Colonic mucosa (tissue), 4 donors: Measurements from ENCODE around the gene PNP. TPM values are rescaled to one million over a fixed set of nuclear protein-coding genes. Genes with fewer than 3 reads are reported as not detected.

Source experiments
- DNase-seq: peaks from one replicate; pipeline ENCODE4 v3.0.0-alpha.2; 2020
- H3K27ac ChIP-seq: fragments of 200-600 bp; one replicate; pipeline ENCODE4 v1.8.0; 2021
- H3K27me3 ChIP-seq: fragments of 200-600 bp; one replicate; pipeline ENCODE4 v1.8.0; 2021
- H3K36me3 ChIP-seq: fragments of 200-600 bp; one replicate; pipeline ENCODE4 v1.8.0; 2021
- H3K4me1 ChIP-seq: fragments of 200-600 bp; one replicate; pipeline ENCODE4 v1.8.0; 2021; ENCODE audit warnings: mild to moderate bottlenecking
- H3K4me3 ChIP-seq: fragments of 200-600 bp; one replicate; pipeline ENCODE4 v1.8.0; 2021
- H3K9ac ChIP-seq, 2 donors: one replicate each; pipeline ENCODE4 v1.7.0; 2013; ENCODE audit warnings: control low read depth in 2 of 2, low read depth in 2 of 2, low read length in 2 of 2
- H3K9me3 ChIP-seq: fragments of 200-600 bp; one replicate; pipeline ENCODE4 v1.8.0; 2021
- CTCF ChIP-seq: fragments of 200-600 bp; IDR thresholded peaks from one replicate; pipeline ENCODE4 v1.8.0; 2022; ENCODE audit warnings: antibody characterized with exemption, mild to moderate bottlenecking
- intact Hi-C: fragments of 100-400 bp; cut with DNase I; formaldehyde crosslinking; loops from one replicate; pipeline ENCODE4 v1.14.1; 2022
- total RNA-seq, 2 donors: library from RNA; stranded (reverse); fragmentation: NEBNext Ultra II Directional in 1 of 2; extraction: Animal tissue kit (Norgen Biotek cat#: 25700) in 1 of 2; gene quantifications; one replicate each; pipeline ENCODE4 v1.2.1, GENCODE V29; 2021
- donor health status: healthy.
- donor health status: DM: no; HTN: no; CAD: no.
- donor health status: DM: no; HTN: no; CAD: no.

The PNP gene
- total RNA-seq, 2 donors from 2014 or later: 121 to 123 TPM

DNA sequence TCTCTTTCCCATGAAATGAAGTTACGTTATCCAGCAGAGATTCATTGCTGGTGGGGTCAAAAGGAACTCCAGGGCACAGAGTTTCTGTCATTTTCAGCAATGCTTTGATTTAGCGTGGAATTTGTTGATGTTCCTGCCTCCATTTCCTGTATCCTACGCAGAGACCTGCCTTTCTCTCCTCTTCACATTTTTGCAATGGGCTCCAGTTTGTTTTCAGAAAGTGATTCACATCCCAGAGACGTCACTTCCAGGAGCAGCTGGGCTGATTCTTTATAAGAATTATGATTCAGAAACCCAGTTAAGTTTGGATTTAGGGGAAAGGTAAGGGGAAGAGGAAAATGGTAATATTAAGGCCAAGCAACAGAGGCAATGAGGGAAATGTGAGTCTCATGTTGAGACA is 47.7 kb downstream of the PNP start:
- DNase-seq: no peak
- Histone ChIP-seq H3K27ac (no peak overlapping the region), H3K36me3 (no peaks in the 10 kb centered on the region), H3K9me3 (no peaks in the 10 kb centered on the region), H3K9ac (no peak overlapping the region), H3K27me3 (no peaks in the 10 kb centered on the region), H3K4me3 (no peak overlapping the region), H3K4me1 (no peaks in the 10 kb centered on the region)
- TF ChIP-seq CTCF: no peak
- intact Hi-C loops: no loop called here

- H3K27ac ChIP-seq: no peak overlapping the region
- no peaks in the 10 kb centered on the region for H3K9me3 ChIP-seq
- H3K4me3 ChIP-seq: no peak overlapping the region
- H3K4me1 ChIP-seq: no peaks in the 10 kb centered on the region
- H3K9ac ChIP-seq: no peak overlapping the region
- no peak for TF ChIP-seq CTCF
- no peaks in the 10 kb centered on the region for H3K27me3 ChIP-seq
- intact Hi-C loops: no loop called here
- no peaks in the 10 kb centered on the region for H3K36me3 ChIP-seq
- DNase-seq: no peak
These were observed 53.1 kb downstream of the PNP start for GRCh38 chr14:20522332-20522731.

DNA sequence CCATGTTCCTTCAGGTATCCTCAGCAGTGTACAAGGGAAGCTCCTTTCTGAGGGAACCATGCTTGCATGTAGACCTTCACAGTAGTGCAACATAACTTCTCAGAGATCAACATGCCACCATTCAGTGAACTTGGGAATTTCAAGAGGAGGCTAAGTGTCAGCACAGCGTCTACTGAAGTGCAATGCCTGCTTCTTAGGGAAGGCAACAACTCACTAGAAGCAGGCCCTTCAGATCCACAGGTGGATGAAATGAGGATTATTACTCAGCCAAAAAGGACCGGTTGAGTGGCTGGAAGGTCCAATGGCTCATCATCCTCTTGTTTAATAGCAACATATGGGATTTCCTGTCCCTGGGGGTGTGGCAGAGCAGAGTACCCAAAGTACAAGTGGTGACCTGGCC is 54.8 kb downstream of the PNP start:
- no peak for DNase-seq
- H3K4me3 ChIP-seq: no peak overlapping the region
- H3K9ac ChIP-seq: no peak overlapping the region
- H3K4me1 ChIP-seq: no peaks in the 10 kb centered on the region
- no peaks in the 10 kb centered on the region for H3K9me3 ChIP-seq
- H3K27ac ChIP-seq: no peak overlapping the region
- H3K27me3 ChIP-seq: no peaks in the 10 kb centered on the region
- H3K36me3 ChIP-seq: no peaks in the 10 kb centered on the region
- no peak for TF ChIP-seq CTCF
- intact Hi-C loops: no loop called here

Other genes with a start within 250 kb of the PNP start
- gene OR11H6, start 245.7 kb upstream of the PNP start, total RNA-seq: not detected
- gene OR11H7, start 240.4 kb upstream of the PNP start, total RNA-seq: not detected
- gene OR11H4, start 230.1 kb upstream of the PNP start, total RNA-seq: not detected
- gene TTC5, start 163.5 kb upstream of the PNP start, total RNA-seq: 10 to 100 TPM; 10.1 to 12.1 TPM
- gene CCNB1IP1, start 136.1 kb upstream of the PNP start, total RNA-seq: 10 to 100 TPM; 20.5 to 30.7 TPM
- gene PARP2, start 125.8 kb upstream of the PNP start, total RNA-seq: 10 to 100 TPM; 12.5 to 23.7 TPM
- gene TEP1, start 55.9 kb upstream of the PNP start, total RNA-seq: 10 to 100 TPM; 53.7 to 71.3 TPM
- under 1 TPM; 0.05 TPM for gene KLHL33, start 33.2 kb upstream of the PNP start, total RNA-seq
- gene OSGEP, start 14.6 kb upstream of the PNP start, total RNA-seq: 10 to 100 TPM; 26.9 to 42.0 TPM
- 100 to 1,000 TPM; 119 to 169 TPM for gene APEX1, start 14.2 kb upstream of the PNP start, total RNA-seq
- gene PIP4P1, start 8.0 kb upstream of the PNP start, total RNA-seq: 10 to 100 TPM; 30.3 to 54.6 TPM
- gene RNASE10, start 36.1 kb downstream of the PNP start, total RNA-seq: under 1 TPM; 0.35 to 0.57 TPM
- not detected for gene RNASE9, start 91.6 kb downstream of the PNP start, total RNA-seq
- not detected for gene RNASE11, start 118.6 kb downstream of the PNP start, total RNA-seq
- gene RNASE12, start 122.0 kb downstream of the PNP start, total RNA-seq: not detected
- gene OR6S1, start 172.3 kb downstream of the PNP start, total RNA-seq: not detected
- gene RNASE4, start 215.2 kb downstream of the PNP start, total RNA-seq: 10 to 100 TPM; 41.5 to 94.7 TPM
- gene ANG, start 219.4 kb downstream of the PNP start, total RNA-seq: 10 to 100 TPM; 50.0 to 73.6 TPM